DOHH2 (cell line): ENCODE measurements around the gene NEGR1.

Experiments used
- CTCF ChIP-seq: fragments of 200-600 bp; sonication (generic); IDR thresholded peaks from one replicate; pipeline ENCODE4 v1.5.1; 2014; ENCODE audit warnings: antibody characterized with exemption, mild to moderate bottlenecking, low read depth, low read length; ENCODE audit not compliant: poor library complexity, severe bottlenecking
- EZH2phosphoT487 ChIP-seq: fragments of 200-600 bp; sonication (generic); IDR thresholded peaks from 2 replicates; pipeline ENCODE4 v1.6.1; 2017; ENCODE audit warnings: borderline replicate concordance, mild to moderate bottlenecking, antibody characterized with exemption, low read length, moderate library complexity, mixed read lengths

- TF ChIP-seq CTCF (no peak), EZH2phosphoT487 (no peak)
These were observed 720.6 kb downstream of the NEGR1 start for GRCh38 chr1:71561729-71562128.
